MM.1S (cell line): Measurements from ENCODE around the gene OVCH1.

Experiments used
- DNase-seq: peaks from one replicate; pipeline ENCODE4 v3.0.0-alpha.2; 2015
- H2AFZ ChIP-seq: fragments of 300-600 bp; sonication (generic); 2 replicates; pipeline ENCODE4 v1.6.0; 2016; ENCODE audit warnings: antibody characterized with exemption, low read length
- H3F3A ChIP-seq: fragments of 300-600 bp; sonication (generic); 2 replicates; pipeline ENCODE4 v1.6.1; 2016; ENCODE audit warnings: mild to moderate bottlenecking, antibody characterized with exemption, low read length, moderate library complexity, mixed read lengths; ENCODE audit not compliant: insufficient read depth
- H3K27ac ChIP-seq: fragments of 300-600 bp; sonication (generic); 2 replicates; pipeline ENCODE4 v1.5.1; 2016; ENCODE audit warnings: mild to moderate bottlenecking, low read length
- H3K27me3 ChIP-seq: fragments of 300-600 bp; sonication (generic); replicated peaks from 2 replicates; pipeline ENCODE4 v1.6.0; 2016; ENCODE audit warnings: low read length; ENCODE audit not compliant: insufficient read depth
- H3K36me3 ChIP-seq: fragments of 300-600 bp; sonication (generic); replicated peaks from 2 replicates; pipeline ENCODE4 v1.6.1; 2016; ENCODE audit warnings: mild to moderate bottlenecking, low read length, mixed read lengths; ENCODE audit not compliant: insufficient read depth
- H3K4me1 ChIP-seq: fragments of 300-600 bp; sonication (generic); 2 replicates; pipeline ENCODE4 v1.6.1; 2016; ENCODE audit warnings: low read length, mixed read lengths
- H3K4me2 ChIP-seq: fragments of 300-600 bp; sonication (generic); 2 replicates; pipeline ENCODE4 v1.6.0; 2016; ENCODE audit warnings: low read depth, low read length
- H3K4me3 ChIP-seq: fragments of 300-600 bp; sonication (generic); 2 replicates; pipeline ENCODE4 v1.5.1; 2016; ENCODE audit warnings: low read length, mixed read lengths
- H3K79me2 ChIP-seq: fragments of 300-600 bp; sonication (generic); 2 replicates; pipeline ENCODE4 v1.6.1; 2016; ENCODE audit warnings: mixed run types, low read length, mixed read lengths
- H3K9ac ChIP-seq: fragments of 300-600 bp; sonication (generic); 2 replicates; pipeline ENCODE4 v1.6.1; 2016; ENCODE audit warnings: low read length, mixed read lengths
- H3K9me2 ChIP-seq: fragments of 300-600 bp; sonication (generic); replicated peaks from 2 replicates; pipeline ENCODE4 v1.6.1; 2016; ENCODE audit warnings: mild to moderate bottlenecking, low read length, mixed read lengths; ENCODE audit not compliant: insufficient read depth
- H3K9me3 ChIP-seq: fragments of 300-600 bp; sonication (generic); replicated peaks from 2 replicates; pipeline ENCODE4 v1.6.1; 2016; ENCODE audit warnings: mild to moderate bottlenecking, low read length, mixed read lengths; ENCODE audit not compliant: insufficient read depth
- H4K20me1 ChIP-seq: fragments of 300-600 bp; sonication (generic); 2 replicates; pipeline ENCODE4 v1.6.1; 2016; ENCODE audit warnings: mild to moderate bottlenecking, low read length, moderate library complexity, mixed read lengths; ENCODE audit not compliant: insufficient read depth
- EZH2 ChIP-seq: fragments of 300-600 bp; sonication (generic); optimal IDR thresholded peaks from 2 replicates; pipeline ENCODE3; 2017; ENCODE audit warnings: low read depth, mild to moderate bottlenecking, antibody characterized with exemption, low read length, mixed read lengths
- EZH2phosphoT487 ChIP-seq: fragments of 300-600 bp; sonication (generic); IDR thresholded peaks from 2 replicates; pipeline ENCODE4 v1.6.1; 2018; ENCODE audit warnings: antibody characterized with exemption, low read length
- TF ChIP-seq, protein P1 (sequence below): fragments of 300-600 bp; sonication (generic); IDR thresholded peaks from 2 replicates; pipeline ENCODE4 v1.5.1; 2016; ENCODE audit warnings: antibody characterized with exemption, low read length, mixed read lengths

Gene OVCH1

DNA sequence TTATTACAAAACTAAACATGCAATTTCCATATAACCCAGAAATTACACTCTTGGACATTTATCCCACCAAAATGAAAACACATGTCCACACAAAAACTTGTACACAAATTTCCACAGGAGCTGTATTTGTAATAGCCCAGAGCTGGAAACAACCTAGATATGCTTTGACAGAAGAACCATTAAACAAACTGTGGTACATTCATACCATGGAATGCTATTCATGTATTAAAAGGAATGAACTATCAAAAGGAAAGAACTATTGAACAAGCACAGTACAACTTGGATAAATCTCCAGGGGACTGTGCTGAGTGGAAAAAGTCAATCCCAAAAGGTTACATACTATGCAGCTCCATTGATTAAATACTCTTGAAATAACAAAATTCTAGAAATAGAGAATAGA, 80.7 kb downstream of the OVCH1 start:
- H3F3A ChIP-seq: no peaks in the 10 kb centered on the region
- no peak overlapping the region for H3K9ac ChIP-seq
- no peaks in the 10 kb centered on the region for H3K27me3 ChIP-seq
- no peak overlapping the region for H3K27ac ChIP-seq
- no peak for DNase-seq
- no peak overlapping the region for H2AFZ ChIP-seq
- H3K36me3 ChIP-seq: no peaks in the 10 kb centered on the region
- H3K79me2 ChIP-seq: no peaks in the 10 kb centered on the region
- TF ChIP-seq, protein P1, sequence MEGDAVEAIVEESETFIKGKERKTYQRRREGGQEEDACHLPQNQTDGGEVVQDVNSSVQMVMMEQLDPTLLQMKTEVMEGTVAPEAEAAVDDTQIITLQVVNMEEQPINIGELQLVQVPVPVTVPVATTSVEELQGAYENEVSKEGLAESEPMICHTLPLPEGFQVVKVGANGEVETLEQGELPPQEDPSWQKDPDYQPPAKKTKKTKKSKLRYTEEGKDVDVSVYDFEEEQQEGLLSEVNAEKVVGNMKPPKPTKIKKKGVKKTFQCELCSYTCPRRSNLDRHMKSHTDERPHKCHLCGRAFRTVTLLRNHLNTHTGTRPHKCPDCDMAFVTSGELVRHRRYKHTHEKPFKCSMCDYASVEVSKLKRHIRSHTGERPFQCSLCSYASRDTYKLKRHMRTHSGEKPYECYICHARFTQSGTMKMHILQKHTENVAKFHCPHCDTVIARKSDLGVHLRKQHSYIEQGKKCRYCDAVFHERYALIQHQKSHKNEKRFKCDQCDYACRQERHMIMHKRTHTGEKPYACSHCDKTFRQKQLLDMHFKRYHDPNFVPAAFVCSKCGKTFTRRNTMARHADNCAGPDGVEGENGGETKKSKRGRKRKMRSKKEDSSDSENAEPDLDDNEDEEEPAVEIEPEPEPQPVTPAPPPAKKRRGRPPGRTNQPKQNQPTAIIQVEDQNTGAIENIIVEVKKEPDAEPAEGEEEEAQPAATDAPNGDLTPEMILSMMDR: no peak
- TF ChIP-seq EZH2 (no peak), EZH2phosphoT487 (no peak)
- H4K20me1 ChIP-seq: no peaks in the 10 kb centered on the region
- no peaks in the 10 kb centered on the region for H3K9me3 ChIP-seq
- no peak overlapping the region for H3K4me2 ChIP-seq
- no peaks in the 10 kb centered on the region for H3K4me1 ChIP-seq
- no peaks in the 10 kb centered on the region for H3K9me2 ChIP-seq
- H3K4me3 ChIP-seq: no peak overlapping the region

GRCh38 chr12:29415111-29415510, 82.4 kb downstream of the OVCH1 start:
- Histone ChIP-seq H3K9me3 (no peaks in the 10 kb centered on the region), H3K9me2 (no peaks in the 10 kb centered on the region), H3K9ac (no peak overlapping the region), H2AFZ (no peak overlapping the region), H3K4me2 (no peak overlapping the region), H3K79me2 (no peaks in the 10 kb centered on the region), H3K27me3 (no peaks in the 10 kb centered on the region), H3F3A (no peaks in the 10 kb centered on the region), H3K4me1 (no peaks in the 10 kb centered on the region), H3K27ac (no peak overlapping the region), H3K36me3 (no peaks in the 10 kb centered on the region), H4K20me1 (no peaks in the 10 kb centered on the region), H3K4me3 (no peak overlapping the region)
- no peak for DNase-seq
- TF ChIP-seq, protein P1: no peak

DNA sequence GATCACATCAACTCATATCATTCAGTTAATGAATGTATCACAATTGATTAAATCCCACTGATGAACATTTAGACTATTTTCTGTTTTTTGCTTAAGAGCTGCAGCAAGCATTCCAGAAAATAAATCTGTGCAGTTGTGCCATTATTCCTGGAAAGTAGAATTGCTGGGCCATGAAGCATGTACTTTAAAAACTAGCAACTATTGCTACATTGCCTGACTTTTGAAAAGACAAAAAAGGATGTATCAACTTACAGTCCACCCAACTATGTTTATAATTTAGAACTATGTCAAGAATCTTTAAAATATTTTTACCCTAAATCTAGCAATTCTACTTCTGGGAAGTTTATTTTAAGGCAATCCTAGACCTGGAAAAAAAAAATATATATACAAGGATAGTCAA, 83.1 kb downstream of the OVCH1 start:
- no peaks in the 10 kb centered on the region for H3K36me3 ChIP-seq
- H3K9ac ChIP-seq: no peak overlapping the region
- H3K79me2 ChIP-seq: no peaks in the 10 kb centered on the region
- H3K27me3 ChIP-seq: no peaks in the 10 kb centered on the region
- no peak overlapping the region for H2AFZ ChIP-seq
- H3F3A ChIP-seq: no peaks in the 10 kb centered on the region
- H3K9me3 ChIP-seq: no peaks in the 10 kb centered on the region
- H3K4me3 ChIP-seq: no peak overlapping the region
- DNase-seq: no peak
- TF ChIP-seq, protein P1: no peak
- TF ChIP-seq EZH2phosphoT487 (no peak), EZH2 (no peak)
- no peak overlapping the region for H3K27ac ChIP-seq
- H4K20me1 ChIP-seq: no peaks in the 10 kb centered on the region
- no peak overlapping the region for H3K4me2 ChIP-seq
- no peaks in the 10 kb centered on the region for H3K9me2 ChIP-seq
- H3K4me1 ChIP-seq: no peaks in the 10 kb centered on the region

GRCh38 chr12:29405561-29405960, 91.9 kb downstream of the OVCH1 start:
- TF ChIP-seq, protein P1: no peak
- TF ChIP-seq EZH2phosphoT487 (no peak), EZH2 (no peak)
- no peak overlapping the region for H3K27ac ChIP-seq
- no peaks in the 10 kb centered on the region for H4K20me1 ChIP-seq
- no peaks in the 10 kb centered on the region for H3F3A ChIP-seq
- H3K9me3 ChIP-seq: no peaks in the 10 kb centered on the region
- H3K9ac ChIP-seq: no peak overlapping the region
- no peak overlapping the region for H3K4me2 ChIP-seq
- no peaks in the 10 kb centered on the region for H3K4me1 ChIP-seq
- no peak for DNase-seq
- H3K9me2 ChIP-seq: no peaks in the 10 kb centered on the region
- no peaks in the 10 kb centered on the region for H3K27me3 ChIP-seq
- no peaks in the 10 kb centered on the region for H3K36me3 ChIP-seq
- H3K4me3 ChIP-seq: no peak overlapping the region
- H3K79me2 ChIP-seq: no peaks in the 10 kb centered on the region
- no peak overlapping the region for H2AFZ ChIP-seq
